Prostate gland (tissue), 2 donors: Measurements from ENCODE around the gene LRRC73. TPM values are rescaled to one million over a fixed set of nuclear protein-coding genes. Genes with fewer than 3 reads are reported as not detected.
"Not testable (repeated sequence)": the region's sequence is repeated elsewhere in the genome, so short reads cannot be mapped to it uniquely, and the experiment has no call there.

Experiments
- DNase-seq: peaks from one replicate; pipeline ENCODE4 v3.0.0-alpha.2; 2019; ENCODE audit warnings: low spot score
- H3K27ac ChIP-seq, 2 donors: fragments of 200-600 bp; sonication (generic); 2 replicates each; pipeline ENCODE4 v1.5.1; 2017 to 2019
- H3K27me3 ChIP-seq: fragments of 200-600 bp; sonication (generic); replicated peaks from 2 replicates; pipeline ENCODE4 v1.5.1; 2019; ENCODE audit not compliant: insufficient read depth
- H3K36me3 ChIP-seq, 2 donors: fragments of 200-600 bp; sonication (generic); 1 replicate in 1 of 2; 2 replicates in 1 of 2; pipeline versions ENCODE4 v1.5.1 to v1.8.1; 2017 to 2019
- H3K4me1 ChIP-seq: fragments of 200-600 bp; sonication (generic); replicated peaks from 2 replicates; pipeline ENCODE4 v1.5.1; 2019
- H3K4me3 ChIP-seq, 2 donors: fragments of 200-600 bp; sonication (generic); 2 replicates each; pipeline ENCODE4 v1.5.1; 2017 to 2019
- H3K9me3 ChIP-seq: fragments of 200-600 bp; sonication (generic); 2 replicates; pipeline ENCODE4 v1.5.1; 2017
- POLR2A ChIP-seq: fragments of 450-650 bp; IDR thresholded peaks from one replicate; pipeline ENCODE4 v1.6.1; 2016; ENCODE audit warnings: antibody characterized with exemption, mild to moderate bottlenecking
- POLR2AphosphoS5 ChIP-seq: sonication (generic); formaldehyde crosslinking; IDR thresholded peaks from one replicate; pipeline ENCODE4 v1.6.1; 2017; ENCODE audit warnings: antibody characterized with exemption
- WGBS: methylation state at CpG from one replicate; pipeline ENCODE4 v1.1.5; 2018; 5-methylcytosine and 5-hydroxymethylcytosine counted together
- intact Hi-C: fragments of 100-400 bp; cut with DNase I; formaldehyde crosslinking; loops from one replicate; pipeline ENCODE4 v1.14.2; 2022
- total RNA-seq, 2 donors: library from RNA; depleted of rRNA; stranded (reverse); fragments of >200 nt; gene quantifications; one replicate each; pipeline ENCODE4 v1.1.0, GENCODE V29; 2016
- TF ChIP-seq, protein P1 (sequence below), 4 experiments: fragments of 200-600 bp in 2 of 4; fragments of 450-650 bp in 2 of 4; sonication (generic) in 2 of 4; IDR thresholded peaks; 1 replicate in 3 of 4; 2 replicates in 1 of 4; pipeline ENCODE4 v1.5.1; 2016 to 2019; ENCODE audit warnings: antibody characterized with exemption in 4 of 4, mild to moderate bottlenecking in 2 of 4, moderate library complexity in 2 of 4

Gene LRRC73
- total RNA-seq, 2 donors from 2014 or later, result 0.68 to 4.0 TPM

DNA sequence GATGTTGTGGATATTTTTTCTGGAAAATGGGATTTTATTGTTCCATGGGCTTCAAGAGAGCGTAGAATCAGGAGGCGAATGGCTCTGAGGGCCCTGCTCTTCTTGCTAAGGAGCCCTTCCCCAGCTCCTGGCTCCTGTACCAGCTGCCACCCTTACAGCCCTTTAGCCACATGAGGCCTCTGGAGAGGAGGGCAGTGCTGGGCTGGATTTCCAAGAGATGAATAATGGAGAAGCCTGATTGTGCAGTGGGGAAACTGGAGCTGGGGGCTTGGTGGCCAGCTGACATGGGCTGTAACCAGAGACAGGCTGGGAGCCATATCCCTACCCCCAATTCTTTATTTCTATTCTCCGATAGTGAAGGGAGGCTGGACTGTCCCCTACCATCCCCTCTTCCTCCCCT, 9.2 kb downstream of the LRRC73 start:
- Histone ChIP-seq H3K27me3 (no peaks in the 10 kb centered on the region), H3K4me1 (peaks cover 15% of the 10 kb centered on the region), H3K4me3 (no peak overlapping the region), H3K27ac (peak overlapping the region in 1 of 2 donors; percentile 56), H3K9me3 (no peaks in the 10 kb centered on the region), H3K36me3 (peaks cover 0 to 21% of the 10 kb centered on the region in 2 donors)
- DNase-seq, result no peak
- TF ChIP-seq, protein P1, sequence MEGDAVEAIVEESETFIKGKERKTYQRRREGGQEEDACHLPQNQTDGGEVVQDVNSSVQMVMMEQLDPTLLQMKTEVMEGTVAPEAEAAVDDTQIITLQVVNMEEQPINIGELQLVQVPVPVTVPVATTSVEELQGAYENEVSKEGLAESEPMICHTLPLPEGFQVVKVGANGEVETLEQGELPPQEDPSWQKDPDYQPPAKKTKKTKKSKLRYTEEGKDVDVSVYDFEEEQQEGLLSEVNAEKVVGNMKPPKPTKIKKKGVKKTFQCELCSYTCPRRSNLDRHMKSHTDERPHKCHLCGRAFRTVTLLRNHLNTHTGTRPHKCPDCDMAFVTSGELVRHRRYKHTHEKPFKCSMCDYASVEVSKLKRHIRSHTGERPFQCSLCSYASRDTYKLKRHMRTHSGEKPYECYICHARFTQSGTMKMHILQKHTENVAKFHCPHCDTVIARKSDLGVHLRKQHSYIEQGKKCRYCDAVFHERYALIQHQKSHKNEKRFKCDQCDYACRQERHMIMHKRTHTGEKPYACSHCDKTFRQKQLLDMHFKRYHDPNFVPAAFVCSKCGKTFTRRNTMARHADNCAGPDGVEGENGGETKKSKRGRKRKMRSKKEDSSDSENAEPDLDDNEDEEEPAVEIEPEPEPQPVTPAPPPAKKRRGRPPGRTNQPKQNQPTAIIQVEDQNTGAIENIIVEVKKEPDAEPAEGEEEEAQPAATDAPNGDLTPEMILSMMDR (IDR thresholded peaks at IDR 0.05), result no peak
- no peak for TF ChIP-seq POLR2A
- no peak for TF ChIP-seq POLR2AphosphoS5
- WGBS, result 92% methylated on average over 3 of the region's 3 CpGs
- intact Hi-C loops, result no loop called here

GRCh38 chr6:43499028-43499815, 10.9 kb downstream of the LRRC73 start:
- Histone ChIP-seq H3K27me3 (no peaks in the 10 kb centered on the region), H3K4me1 (peaks cover 25% of the 10 kb centered on the region), H3K9me3 (no peaks in the 10 kb centered on the region), H3K27ac (peak overlapping the region; percentile 47 to 56), H3K36me3 (peaks cover 0 to 8% of the 10 kb centered on the region in 2 donors), H3K4me3 (no peak overlapping the region)
- DNase-seq, result no peak
- TF ChIP-seq, protein P1 (IDR thresholded peaks at IDR 0.05), result no peak
- TF ChIP-seq POLR2AphosphoS5 (peak; percentile 77), POLR2A (no peak)
- intact Hi-C loops, result loop anchor here (10.0 kb wide), 1 partner anchor 234 kb away; no protein-coding TSS in a partner anchor
- 75% methylated on average over 12 of the region's 12 CpGs for WGBS

DNA sequence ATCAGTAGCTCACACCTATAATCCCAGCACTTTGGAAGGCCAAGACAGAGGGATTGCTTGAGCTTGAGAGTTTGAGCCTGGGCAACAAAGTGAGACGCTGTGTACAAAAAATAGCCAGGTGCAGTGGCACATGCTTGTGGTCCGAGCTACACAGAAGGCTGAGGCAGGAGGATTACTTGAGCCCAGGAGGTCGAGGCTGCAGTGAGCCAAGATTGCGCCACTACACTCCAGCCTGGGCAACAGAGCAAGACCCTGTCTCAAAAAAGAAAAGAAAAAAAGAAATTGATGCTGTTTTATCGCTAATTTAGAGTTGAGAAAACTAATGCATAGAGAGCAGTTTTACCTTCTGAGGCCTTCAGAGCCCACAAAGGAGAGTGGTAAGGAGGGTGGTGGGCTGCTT, 11.9 kb downstream of the LRRC73 start:
- Histone ChIP-seq H3K27ac (peak overlapping the region in 1 of 2 donors; percentile 56), H3K4me1 (peaks cover 25% of the 10 kb centered on the region)
- intact Hi-C loops, result loop anchor here (10.0 kb wide), 1 partner anchor 233 kb away; no protein-coding TSS in a partner anchor
- H3K9me3 ChIP-seq, H3K36me3 ChIP-seq, H3K4me3 ChIP-seq, DNase-seq, H3K27me3 ChIP-seq: not testable (repeated sequence)
- 83% methylated on average over 5 of the region's 5 CpGs for WGBS

GRCh38 chr6:43497689-43498088, 12.5 kb downstream of the LRRC73 start:
- TF ChIP-seq POLR2A, result no peak
- no peak for TF ChIP-seq POLR2AphosphoS5
- TF ChIP-seq, protein P1 (IDR thresholded peaks at IDR 0.05), result no peak
- H3K27me3 ChIP-seq, result no peaks in the 10 kb centered on the region
- H3K4me1 ChIP-seq, result peaks cover 25% of the 10 kb centered on the region
- 89% methylated on average over 12 of the region's 12 CpGs for WGBS
- no peaks in the 10 kb centered on the region for H3K9me3 ChIP-seq
- intact Hi-C loops, result loop anchor here (10.0 kb wide), 1 partner anchor 233 kb away; no protein-coding TSS in a partner anchor
- H3K36me3 ChIP-seq, result peaks cover 0 to 7% of the 10 kb centered on the region in 2 donors
- no peak overlapping the region for H3K4me3 ChIP-seq
- no peak for DNase-seq
- H3K27ac ChIP-seq, result peak overlapping the region; percentile 58 to 72

DNA sequence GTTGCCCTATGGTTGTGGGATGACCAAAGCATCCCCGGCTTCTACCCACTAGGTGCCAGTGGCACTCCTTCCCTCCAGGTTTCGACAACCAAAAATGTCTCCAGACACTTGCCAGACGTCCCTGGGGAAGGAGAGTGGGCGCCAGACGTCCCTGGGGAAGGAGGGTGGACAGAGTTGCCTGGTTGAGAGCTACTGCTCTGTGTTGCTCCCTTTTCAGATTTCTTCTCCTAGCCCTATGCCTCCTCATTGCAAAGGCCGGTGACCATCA, 13.1 kb downstream of the LRRC73 start:
- H3K4me3 ChIP-seq, result no peak overlapping the region
- H3K4me1 ChIP-seq, result peaks cover 30% of the 10 kb centered on the region
- H3K27me3 ChIP-seq, result no peaks in the 10 kb centered on the region
- TF ChIP-seq, protein P1 (IDR thresholded peaks at IDR 0.05), result no peak
- TF ChIP-seq POLR2A (no peak), POLR2AphosphoS5 (no peak)
- DNase-seq, result no peak
- WGBS, result 64% methylated on average over 6 of the region's 6 CpGs
- intact Hi-C loops, result loop anchor here (10.0 kb wide), 1 partner anchor 232 kb away; no protein-coding TSS in a partner anchor
- H3K9me3 ChIP-seq, result no peaks in the 10 kb centered on the region
- peak overlapping the region; percentile 58 to 72 for H3K27ac ChIP-seq
- peaks cover 0 to under 1% of the 10 kb centered on the region in 2 donors for H3K36me3 ChIP-seq
